ENCODE measurements around the gene MANBA.

The MANBA gene

DNA sequence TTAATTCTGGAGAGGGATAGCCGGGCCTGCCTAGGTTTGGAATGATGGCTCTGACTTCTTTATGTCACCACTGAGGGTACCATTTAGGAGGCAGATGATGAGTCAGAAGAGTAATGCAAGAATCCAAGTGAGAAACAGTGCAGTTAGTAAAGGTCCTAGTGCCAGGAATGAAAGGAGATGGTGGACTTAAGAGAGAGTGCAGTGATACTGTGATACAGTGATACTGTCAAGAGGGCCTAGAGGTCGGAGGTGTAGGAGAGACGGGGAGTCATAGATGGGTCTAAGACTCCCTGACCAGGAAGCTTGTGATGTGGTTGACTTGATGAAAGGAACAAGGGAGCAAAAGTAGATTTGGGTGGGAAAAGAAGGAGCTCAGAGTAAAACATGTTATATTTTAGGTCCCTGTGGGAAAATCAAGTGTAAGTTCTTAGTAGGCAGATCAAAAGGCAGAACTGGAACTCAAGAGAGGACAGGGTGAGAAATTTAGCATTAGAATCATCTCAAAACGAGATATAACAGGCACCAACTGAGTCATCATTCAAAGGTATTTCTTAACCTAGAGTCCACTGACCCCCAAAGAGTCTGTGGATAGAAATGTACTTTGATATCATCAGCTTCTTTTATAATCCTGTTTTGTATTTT lies 174.6 kb downstream of the MANBA start:
- DNase-seq: no peak

DNA sequence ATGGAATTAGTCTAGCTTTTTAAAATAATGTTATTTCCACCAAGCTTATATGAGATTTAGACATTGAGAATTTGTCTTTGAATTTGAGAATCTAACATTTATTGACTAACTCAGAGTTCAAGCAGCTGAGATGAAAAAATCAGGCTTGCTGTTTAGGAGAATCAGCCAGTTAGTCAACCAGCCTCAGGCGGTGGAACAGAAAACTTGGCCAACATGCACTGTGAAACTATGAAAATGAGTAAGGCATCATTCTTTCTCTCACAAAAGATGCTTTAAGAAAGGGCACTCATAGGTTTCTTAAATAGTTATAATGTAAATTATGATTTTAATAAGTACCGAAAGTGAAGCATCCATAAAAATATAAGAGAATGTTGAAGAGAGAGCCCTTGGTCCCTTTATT lies 175.4 kb downstream of the MANBA start:
- DNase-seq: no peak

GRCh38 chr4:102584091-102584490 lies 176.7 kb downstream of the MANBA start:
- DNase-seq: no peak

Data from DMS153 (cell line).